H9 (cell line): ENCODE measurements around the gene PCSK2. TPM values are rescaled to one million over a fixed set of nuclear protein-coding genes. Genes with fewer than 3 reads are reported as not detected.
A peak's percentile ranks its signal among the peaks of the same experiment; 100 is the strongest.

ENCODE experiments used
- DNase-seq: peaks from one replicate; pipeline ENCODE4 v3.0.0-alpha.2; 2017
- H2AFZ ChIP-seq: one replicate; pipeline ENCODE4 v1.6.1; 2013; ENCODE audit warnings: mild to moderate bottlenecking, low read length, control low read depth, moderate library complexity
- H2AK5ac ChIP-seq: 2 replicates; pipeline ENCODE4 v1.6.1; 2013; ENCODE audit warnings: low read length, control low read depth, mixed read lengths; ENCODE audit not compliant: insufficient read length
- H2BK120ac ChIP-seq: one replicate; pipeline ENCODE4 v1.6.1; 2013; ENCODE audit warnings: low read depth, mild to moderate bottlenecking, low read length, control low read depth, inconsistent platforms; ENCODE audit not compliant: poor library complexity, severe bottlenecking
- H2BK12ac ChIP-seq: 2 replicates; pipeline ENCODE4 v1.6.1; 2013; ENCODE audit warnings: low read length, control low read depth, mixed read lengths, low read depth; ENCODE audit not compliant: insufficient read length
- H2BK15ac ChIP-seq: 2 replicates; pipeline ENCODE4 v1.6.1; 2013; ENCODE audit warnings: low read depth, low read length, control low read depth
- H2BK20ac ChIP-seq: one replicate; pipeline ENCODE4 v1.6.1; 2013; ENCODE audit warnings: low read depth, mild to moderate bottlenecking, low read length, control low read depth, inconsistent platforms; ENCODE audit not compliant: poor library complexity, severe bottlenecking
- H2BK5ac ChIP-seq: 2 replicates; pipeline ENCODE4 v1.6.1; 2013; ENCODE audit warnings: low read length, control low read depth, mixed read lengths; ENCODE audit not compliant: insufficient read length
- H3K14ac ChIP-seq: 2 replicates; pipeline ENCODE4 v1.6.1; 2013; ENCODE audit warnings: low read length, control low read depth; ENCODE audit not compliant: insufficient read depth
- H3K18ac ChIP-seq: 2 replicates; pipeline ENCODE4 v1.6.1; 2013; ENCODE audit warnings: low read depth, mild to moderate bottlenecking, mixed read lengths, low read length, control low read depth; ENCODE audit not compliant: insufficient read length
- H3K23ac ChIP-seq: 2 replicates; pipeline ENCODE4 v1.6.1; 2013; ENCODE audit warnings: low read length, control low read depth, mixed read lengths, low read depth; ENCODE audit not compliant: insufficient read length
- H3K23me2 ChIP-seq: 2 replicates; pipeline ENCODE4 v1.6.1; 2013; ENCODE audit warnings: low read depth, mild to moderate bottlenecking, mixed read lengths, low read length, control low read depth; ENCODE audit not compliant: insufficient read length, poor library complexity, severe bottlenecking
- H3K27ac ChIP-seq: 2 replicates; pipeline ENCODE4 v1.5.1; 2013; ENCODE audit warnings: low read length, control low read depth, mixed read lengths, low read depth; ENCODE audit not compliant: insufficient read length
- H3K27me3 ChIP-seq: 2 replicates; pipeline ENCODE4 v1.6.1; 2013; ENCODE audit warnings: low read length, control low read depth, inconsistent platforms; ENCODE audit not compliant: insufficient read depth
- H3K4ac ChIP-seq: 2 replicates; pipeline ENCODE4 v1.6.1; 2013; ENCODE audit warnings: low read depth, mild to moderate bottlenecking, control low read depth, inconsistent platforms, low read length, moderate library complexity
- H3K4me1 ChIP-seq: 2 replicates; pipeline ENCODE4 v1.6.1; 2013; ENCODE audit warnings: low read length, control low read depth, inconsistent platforms; ENCODE audit not compliant: insufficient read depth
- H3K4me2 ChIP-seq: 2 replicates; pipeline ENCODE4 v1.6.1; 2013; ENCODE audit warnings: low read length, control low read depth, mixed read lengths; ENCODE audit not compliant: insufficient read length, insufficient read depth
- H3K56ac ChIP-seq: 2 replicates; pipeline ENCODE4 v1.6.1; 2013; ENCODE audit warnings: low read depth, mild to moderate bottlenecking, mixed read lengths, low read length, control low read depth; ENCODE audit not compliant: insufficient read length
- H3K79me1 ChIP-seq: 2 replicates; pipeline ENCODE4 v1.6.1; 2013; ENCODE audit warnings: low read depth, mild to moderate bottlenecking, moderate library complexity, low read length, control low read depth, inconsistent platforms; ENCODE audit not compliant: insufficient read depth, poor library complexity, severe bottlenecking
- H3K79me2 ChIP-seq: 2 replicates; pipeline ENCODE4 v1.6.1; 2013; ENCODE audit warnings: low read length, control low read depth, inconsistent platforms; ENCODE audit not compliant: insufficient read depth
- H3K9ac ChIP-seq: 2 replicates; pipeline ENCODE4 v1.6.1; 2013; ENCODE audit warnings: low read length, control low read depth, mixed read lengths; ENCODE audit not compliant: insufficient read length; ENCODE audit errors: extremely low read depth
- H3K9me3 ChIP-seq: one replicate; pipeline ENCODE4 v1.6.1; 2013; ENCODE audit warnings: low read depth, low read length, inconsistent platforms; ENCODE audit not compliant: control insufficient read depth
- H3T11ph ChIP-seq: one replicate; pipeline ENCODE4 v1.6.1; 2013; ENCODE audit warnings: mild to moderate bottlenecking, low read length, control low read depth, inconsistent platforms
- H4K20me1 ChIP-seq: one replicate; pipeline ENCODE4 v1.6.1; 2013; ENCODE audit not compliant: control insufficient read depth, insufficient read length, insufficient read depth
- H4K5ac ChIP-seq: 2 replicates; pipeline ENCODE4 v1.6.1; 2013; ENCODE audit warnings: low read depth, mild to moderate bottlenecking, mixed read lengths, low read length, control low read depth; ENCODE audit not compliant: insufficient read length
- H4K8ac ChIP-seq: replicated peaks from 2 replicates; pipeline ENCODE4 v1.6.1; 2013; ENCODE audit warnings: low read length, control low read depth, mixed read lengths, low read depth; ENCODE audit not compliant: insufficient read length
- H4K91ac ChIP-seq: 2 replicates; pipeline ENCODE4 v1.6.1; 2013; ENCODE audit warnings: low read depth, mild to moderate bottlenecking, moderate library complexity, mixed read lengths, low read length, control low read depth; ENCODE audit not compliant: insufficient read length
- H3K27ac Mint-ChIP-seq, 3 experiments: 2 replicates in 2 of 3; 3 replicates in 1 of 3; pipeline ENCODE4 v1.8.0; 2020 to 2021; ENCODE audit warnings: mixed read lengths in 3 of 3, mild to moderate bottlenecking in 1 of 3, moderate library complexity in 1 of 3
- H3K27me3 Mint-ChIP-seq: 2 replicates; pipeline ENCODE4 v1.8.0; 2021; ENCODE audit warnings: low read depth, mild to moderate bottlenecking, moderate library complexity, mixed read lengths
- H3K36me3 Mint-ChIP-seq, 3 experiments: 2 replicates in 2 of 3; 3 replicates in 1 of 3; pipeline ENCODE4 v1.8.0; 2020 to 2021; ENCODE audit warnings: low read depth in 3 of 3, mixed read lengths in 3 of 3; ENCODE audit not compliant: insufficient read depth in 1 of 3
- H3K4me1 Mint-ChIP-seq, 2 experiments: 2 replicates each; pipeline ENCODE4 v1.8.0; 2020; ENCODE audit warnings: mixed read lengths in 2 of 2
- H3K4me3 Mint-ChIP-seq, 2 experiments: 2 replicates in 1 of 2; 3 replicates in 1 of 2; pipeline ENCODE4 v1.8.0; 2020 to 2021; ENCODE audit warnings: mild to moderate bottlenecking in 2 of 2, mixed read lengths in 2 of 2, moderate library complexity in 1 of 2
- H3K9me3 Mint-ChIP-seq, 2 experiments: 2 replicates in 1 of 2; 3 replicates in 1 of 2; pipeline ENCODE4 v1.8.0; 2020; ENCODE audit warnings: mild to moderate bottlenecking in 2 of 2, mixed read lengths in 2 of 2, moderate library complexity in 1 of 2
- CTCF ChIP-seq: fragments of 200-600 bp; sonication (generic); conservative IDR thresholded peaks from 3 replicates; pipeline ENCODE4 v1.8.0; 2021; ENCODE audit warnings: antibody characterized with exemption, mild to moderate bottlenecking
- WGBS: extraction: QIAGEN DNeasy Blood & Tissue Kit; methylation state at CpG from one replicate; pipeline ENCODE4 v1.1.7; 2013; ENCODE audit warnings: missing lambda C conversion rate, low lambda C conversion rate, mixed read lengths; ENCODE audit not compliant: insufficient read length; ENCODE audit errors: extremely low coverage; 5-methylcytosine and 5-hydroxymethylcytosine counted together
- total RNA-seq: library from RNA; stranded (reverse); gene quantifications from 2 replicates; pipeline ENCODE4 v1.2.1, GENCODE V29; 2021

The PCSK2 gene
- total RNA-seq, 1 experiment from 2014 or later = 2.8 TPM

GRCh38 chr20:17179840-17180239 lies 47.0 kb upstream of the PCSK2 start:
- H3K27me3 Mint-ChIP-seq = peaks cover 2% of the 10 kb centered on the region
- no peak overlapping the region for H2BK20ac ChIP-seq
- H3K56ac ChIP-seq = no peak overlapping the region
- H2AK5ac ChIP-seq = no peak overlapping the region
- TF ChIP-seq CTCF = no peak
- no peak overlapping the region for H2BK120ac ChIP-seq
- no peaks in the 10 kb centered on the region for H3K23me2 ChIP-seq
- DNase-seq = peak; percentile 43
- no peaks in the 10 kb centered on the region for H3K79me2 ChIP-seq
- peaks cover 4 to 7% of the 10 kb centered on the region in 2 experiments; a peak in 4 of 5 replicates for H3K9me3 Mint-ChIP-seq
- no peaks in the 10 kb centered on the region for H3K79me1 ChIP-seq
- H3K23ac ChIP-seq = no peak overlapping the region
- no peak overlapping the region for H2AFZ ChIP-seq
- H3K4me1 ChIP-seq = no peaks in the 10 kb centered on the region
- H3K9ac ChIP-seq = no peak overlapping the region
- H3K36me3 Mint-ChIP-seq = peaks cover 2 to 7% (median 2%) of the 10 kb centered on the region in 3 experiments; a peak in 5 of 7 replicates
- H3K9me3 ChIP-seq = no peaks in the 10 kb centered on the region
- H3K27me3 ChIP-seq = peaks cover 2% of the 10 kb centered on the region; the same call in 1 of the 2 replicates
- no peak overlapping the region for H3K27ac ChIP-seq
- H4K8ac ChIP-seq = no peak overlapping the region
- no peak overlapping the region for H3K4ac ChIP-seq
- H3K4me2 ChIP-seq = no peak overlapping the region
- WGBS = no CpG with 5 or more reads among the region's 4 CpGs
- H3K27ac Mint-ChIP-seq = peak overlapping the region in 1 of 3 experiments; percentile 22; a peak in 1 of 7 replicates
- no peak overlapping the region for H2BK5ac ChIP-seq
- H2BK12ac ChIP-seq = no peak overlapping the region
- H3K4me1 Mint-ChIP-seq = peaks cover 7% of the 10 kb centered on the region in 2 experiments; a peak in 3 of 4 replicates
- H3K4me3 Mint-ChIP-seq = no peak overlapping the region
- no peak overlapping the region for H3T11ph ChIP-seq
- no peak overlapping the region; the same call in 1 of the 2 replicates for H3K14ac ChIP-seq
- no peak overlapping the region for H3K18ac ChIP-seq
- no peaks in the 10 kb centered on the region for H4K20me1 ChIP-seq
- no peak overlapping the region for H4K5ac ChIP-seq
- H2BK15ac ChIP-seq = no peak overlapping the region
- H4K91ac ChIP-seq = no peak overlapping the region
